ENCODE data around the gene AXIN1.

DNA sequence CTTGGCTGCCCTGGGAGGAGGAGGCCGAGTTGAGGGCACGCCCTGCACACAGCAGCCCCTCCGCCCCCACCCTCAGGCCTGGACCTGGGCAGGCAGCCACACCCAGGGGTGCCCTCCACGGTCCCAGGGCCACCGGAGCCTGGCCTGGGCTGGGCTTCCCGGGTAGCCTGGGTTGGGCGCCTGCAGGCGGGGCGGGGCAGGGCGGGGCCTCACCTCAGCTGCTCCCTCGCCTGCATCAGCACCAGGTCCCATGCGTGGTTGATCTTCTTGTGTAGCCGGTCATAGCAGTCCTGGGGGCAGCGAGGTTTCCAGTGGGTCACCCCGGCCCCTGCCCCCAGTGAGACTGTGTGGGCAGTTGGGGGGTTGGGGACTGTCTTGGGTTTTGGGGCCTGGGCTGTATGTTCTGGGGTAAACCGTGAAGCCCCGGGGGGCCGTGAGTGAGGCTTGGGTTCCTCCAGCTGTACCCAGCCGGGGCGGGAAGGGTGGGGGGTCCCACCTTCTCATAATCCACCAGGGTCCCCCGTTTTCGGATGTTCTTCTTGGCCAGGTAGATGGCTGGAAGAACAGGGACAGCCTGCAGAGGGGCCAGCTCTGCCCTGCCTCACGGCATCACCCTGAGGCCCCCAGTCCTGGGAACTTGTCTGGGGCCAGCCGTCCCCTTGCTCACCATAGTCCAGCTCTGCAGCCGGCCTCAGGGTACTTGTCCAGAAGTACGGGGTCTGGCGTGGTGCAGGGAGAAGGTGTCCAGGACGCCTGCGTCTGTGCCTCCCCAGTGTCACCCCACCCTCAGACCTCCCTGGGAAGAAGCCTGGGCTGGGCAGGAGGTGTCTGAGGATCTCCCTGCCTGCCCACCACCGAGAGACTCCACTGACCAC, 78.7 kb downstream of the AXIN1 start:
- no peak for TF ChIP-seq SIN3A (IDR thresholded peaks at IDR 0.05; ENCODE audit: borderline replicate concordance, insufficient read depth, low read depth, low read length)
- TF ChIP-seq, protein P1, sequence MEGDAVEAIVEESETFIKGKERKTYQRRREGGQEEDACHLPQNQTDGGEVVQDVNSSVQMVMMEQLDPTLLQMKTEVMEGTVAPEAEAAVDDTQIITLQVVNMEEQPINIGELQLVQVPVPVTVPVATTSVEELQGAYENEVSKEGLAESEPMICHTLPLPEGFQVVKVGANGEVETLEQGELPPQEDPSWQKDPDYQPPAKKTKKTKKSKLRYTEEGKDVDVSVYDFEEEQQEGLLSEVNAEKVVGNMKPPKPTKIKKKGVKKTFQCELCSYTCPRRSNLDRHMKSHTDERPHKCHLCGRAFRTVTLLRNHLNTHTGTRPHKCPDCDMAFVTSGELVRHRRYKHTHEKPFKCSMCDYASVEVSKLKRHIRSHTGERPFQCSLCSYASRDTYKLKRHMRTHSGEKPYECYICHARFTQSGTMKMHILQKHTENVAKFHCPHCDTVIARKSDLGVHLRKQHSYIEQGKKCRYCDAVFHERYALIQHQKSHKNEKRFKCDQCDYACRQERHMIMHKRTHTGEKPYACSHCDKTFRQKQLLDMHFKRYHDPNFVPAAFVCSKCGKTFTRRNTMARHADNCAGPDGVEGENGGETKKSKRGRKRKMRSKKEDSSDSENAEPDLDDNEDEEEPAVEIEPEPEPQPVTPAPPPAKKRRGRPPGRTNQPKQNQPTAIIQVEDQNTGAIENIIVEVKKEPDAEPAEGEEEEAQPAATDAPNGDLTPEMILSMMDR (IDR thresholded peaks at IDR 0.05): no peak
- TF ChIP-seq POLR2AphosphoS5 (IDR thresholded peaks at IDR 0.05; ENCODE audit: low read depth, low read length): no peak
- no peak for TF ChIP-seq TCF7L2 (IDR thresholded peaks at IDR 0.05; ENCODE audit: low read depth, low read length)
